Upper lobe of left lung (tissue), 6 donors: ENCODE data around the gene MORN4. TPM values are rescaled to one million over a fixed set of nuclear protein-coding genes. Genes with fewer than 3 reads are reported as not detected.

Experiments
- ATAC-seq, 2 donors: fragments of 200-7000 bp; cut with Tn5 transposase; one replicate each; pipeline ENCODE4 v1.9.1; 2022; ENCODE audit warnings: mild to moderate bottlenecking in 2 of 2, moderate library complexity in 2 of 2; ENCODE audit not compliant: low FRiP score in 2 of 2
- DNase-seq, 2 donors: peaks; one replicate each; pipeline ENCODE4 v3.0.0-alpha.2; 2019 to 2020
- H3K27ac ChIP-seq, 4 donors: fragments of 200-600 bp; sonication (generic); one replicate each; pipeline ENCODE4 v1.5.1; 2016 to 2019
- H3K27me3 ChIP-seq, 4 donors: fragments of 200-600 bp; sonication (generic); one replicate each; pipeline ENCODE4 v1.5.1; 2017 to 2019
- H3K36me3 ChIP-seq, 4 donors: fragments of 200-600 bp; sonication (generic); one replicate each; pipeline ENCODE4 v1.5.1; 2016 to 2019
- H3K4me1 ChIP-seq, 4 donors: fragments of 200-600 bp; sonication (generic); one replicate each; pipeline ENCODE4 v1.5.1; 2018 to 2019
- H3K4me3 ChIP-seq, 4 donors: fragments of 200-600 bp; sonication (generic); one replicate each; pipeline ENCODE4 v1.5.1; 2017 to 2019; ENCODE audit warnings: mild to moderate bottlenecking in 2 of 4, moderate library complexity in 1 of 4
- H3K9me3 ChIP-seq, 4 donors: fragments of 200-600 bp; sonication (generic); one replicate each; pipeline ENCODE4 v1.5.1; 2018 to 2019
- EP300 ChIP-seq, 4 donors: sonication (generic); formaldehyde crosslinking; IDR thresholded peaks; one replicate each; pipeline ENCODE4 v1.5.1; 2017; ENCODE audit warnings: antibody characterized with exemption in 4 of 4, control low read depth in 2 of 4
- POLR2A ChIP-seq, 4 donors: fragments of 450-650 bp; IDR thresholded peaks; one replicate each; pipeline ENCODE4 v1.5.1; 2016 to 2017; ENCODE audit warnings: antibody characterized with exemption in 4 of 4, mild to moderate bottlenecking in 2 of 4
- POLR2AphosphoS5 ChIP-seq, 2 donors: sonication (generic); formaldehyde crosslinking; IDR thresholded peaks; one replicate each; pipeline ENCODE4 v1.5.1; 2017; ENCODE audit warnings: antibody characterized with exemption in 2 of 2
- WGBS, 2 donors: methylation state at CpG; one replicate each; pipeline ENCODE4 v1.1.5; 2017 to 2018; 5-methylcytosine and 5-hydroxymethylcytosine counted together
- total RNA-seq, 6 donors: library from RNA; depleted of rRNA in 4 of 6; stranded (reverse); fragments of >200 nt in 4 of 6; gene quantifications; one replicate each; pipeline versions ENCODE4 v1.1.0 to v1.2.1, GENCODE V29; 2016 to 2021
- TF ChIP-seq, protein P1 (sequence below), 6 experiments: fragments of 450-650 bp in 4 of 6; fragments of 200-600 bp in 2 of 6; sonication (generic) in 2 of 6; IDR thresholded peaks; one replicate each; pipeline ENCODE4 v1.5.1; 2016 to 2019; ENCODE audit warnings: antibody characterized with exemption in 6 of 6
- donor health status: DM: no; HTN: no; CAD: no; lungs with moderate emphysema.
- donor health status: DM: no; HTN: yes; CAD: no; lungs with severe emphysema.

The MORN4 gene
- total RNA-seq, 6 donors from 2014 or later = 1.3 to 7.7 (median 3.2) TPM

DNA sequence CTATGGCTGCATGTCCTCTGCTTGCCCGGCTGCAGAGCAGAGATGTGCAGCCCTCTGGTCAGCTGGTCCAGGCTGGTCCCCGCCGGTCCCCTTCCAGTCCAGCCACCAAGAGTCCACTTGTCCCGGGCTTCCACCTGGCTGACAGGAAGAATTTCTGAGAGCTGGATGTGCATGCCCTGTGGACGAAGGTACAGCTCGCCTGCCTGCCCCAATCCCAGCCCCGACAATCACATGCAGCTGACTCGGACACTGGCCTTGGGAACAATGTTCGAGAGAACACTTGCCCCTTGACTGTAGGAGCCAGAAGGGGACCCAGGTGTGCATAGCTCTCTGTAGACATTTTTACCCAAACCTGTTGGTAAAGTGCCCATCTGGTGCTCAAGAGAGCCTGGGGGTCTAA is 41.9 kb upstream of the MORN4 start:
- Histone ChIP-seq H3K27ac (no peak overlapping the region), H3K4me1 (peaks cover 0 to 3% (median 0%) of the 10 kb centered on the region in 4 donors), H3K4me3 (no peak overlapping the region), H3K9me3 (no peaks in the 10 kb centered on the region), H3K36me3 (peaks cover 15 to 78% (median 52%) of the 10 kb centered on the region in 4 donors), H3K27me3 (no peaks in the 10 kb centered on the region)
- DNase-seq (peak in 1 of 2 donors; percentile 40), ATAC-seq (no peak)
- WGBS, 2 donors = 95 to 100% methylated on average over 4 to 9 of the region's 9 CpGs
- TF ChIP-seq POLR2AphosphoS5 (IDR thresholded peaks at IDR 0.05) (no peak), POLR2A (IDR thresholded peaks at IDR 0.05) (no peak), EP300 (IDR thresholded peaks at IDR 0.05) (no peak)
- TF ChIP-seq, protein P1, sequence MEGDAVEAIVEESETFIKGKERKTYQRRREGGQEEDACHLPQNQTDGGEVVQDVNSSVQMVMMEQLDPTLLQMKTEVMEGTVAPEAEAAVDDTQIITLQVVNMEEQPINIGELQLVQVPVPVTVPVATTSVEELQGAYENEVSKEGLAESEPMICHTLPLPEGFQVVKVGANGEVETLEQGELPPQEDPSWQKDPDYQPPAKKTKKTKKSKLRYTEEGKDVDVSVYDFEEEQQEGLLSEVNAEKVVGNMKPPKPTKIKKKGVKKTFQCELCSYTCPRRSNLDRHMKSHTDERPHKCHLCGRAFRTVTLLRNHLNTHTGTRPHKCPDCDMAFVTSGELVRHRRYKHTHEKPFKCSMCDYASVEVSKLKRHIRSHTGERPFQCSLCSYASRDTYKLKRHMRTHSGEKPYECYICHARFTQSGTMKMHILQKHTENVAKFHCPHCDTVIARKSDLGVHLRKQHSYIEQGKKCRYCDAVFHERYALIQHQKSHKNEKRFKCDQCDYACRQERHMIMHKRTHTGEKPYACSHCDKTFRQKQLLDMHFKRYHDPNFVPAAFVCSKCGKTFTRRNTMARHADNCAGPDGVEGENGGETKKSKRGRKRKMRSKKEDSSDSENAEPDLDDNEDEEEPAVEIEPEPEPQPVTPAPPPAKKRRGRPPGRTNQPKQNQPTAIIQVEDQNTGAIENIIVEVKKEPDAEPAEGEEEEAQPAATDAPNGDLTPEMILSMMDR (IDR thresholded peaks at IDR 0.05) = no peak

DNA sequence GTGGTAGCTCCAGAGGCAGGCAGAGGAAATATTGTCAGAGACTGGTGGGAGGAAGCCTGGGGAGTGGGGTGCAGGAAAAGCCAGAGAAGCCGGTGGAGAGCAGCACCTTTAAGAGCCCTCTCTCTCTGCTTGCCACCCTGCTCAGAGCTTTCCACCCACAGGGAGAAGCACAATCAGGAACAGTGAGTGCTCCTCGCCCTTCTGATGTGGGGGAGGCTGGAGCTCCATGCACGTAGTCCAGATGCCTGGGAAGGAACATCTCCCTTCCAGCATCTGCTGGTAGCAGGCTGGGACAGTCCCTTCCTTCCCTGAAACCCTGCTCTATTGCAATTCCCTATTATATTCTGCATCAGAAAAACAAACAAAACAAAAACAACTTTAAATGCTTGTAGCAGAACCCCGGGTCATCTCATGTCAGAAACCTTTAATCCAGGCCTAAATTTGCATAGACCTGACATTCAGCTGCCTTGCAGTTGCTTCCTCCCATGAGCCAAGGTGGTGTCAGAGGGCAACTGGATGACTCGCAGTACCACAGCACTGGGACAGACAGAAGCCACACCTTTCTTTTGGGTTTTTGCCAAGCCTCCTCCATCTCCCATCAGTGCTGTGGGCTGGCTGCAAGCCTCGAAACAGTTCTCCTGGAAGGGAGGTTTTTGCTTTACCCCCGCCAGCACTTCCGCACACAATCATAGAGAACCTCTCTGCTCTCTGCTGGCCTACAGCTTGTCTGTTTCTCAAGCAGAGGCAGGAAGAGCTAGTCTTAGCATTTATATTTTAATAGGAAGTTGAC is 40.6 kb upstream of the MORN4 start:
- Histone ChIP-seq H3K4me1 (peaks cover 0 to 3% (median 0%) of the 10 kb centered on the region in 4 donors), H3K9me3 (no peaks in the 10 kb centered on the region), H3K27ac (no peak overlapping the region), H3K36me3 (peaks cover 15 to 78% (median 55%) of the 10 kb centered on the region in 4 donors), H3K27me3 (no peaks in the 10 kb centered on the region), H3K4me3 (no peak overlapping the region)
- DNase-seq = no peak
- ATAC-seq = peak in 1 of 2 donors; percentile 28
- WGBS, 2 donors = 87 to 88% methylated on average over 7 to 8 of the region's 8 CpGs
- no peak for TF ChIP-seq POLR2A (IDR thresholded peaks at IDR 0.05)
- TF ChIP-seq EP300 (IDR thresholded peaks at IDR 0.05) = no peak
- TF ChIP-seq, protein P1 (IDR thresholded peaks at IDR 0.05) = no peak
- TF ChIP-seq POLR2AphosphoS5 (IDR thresholded peaks at IDR 0.05) = no peak

DNA sequence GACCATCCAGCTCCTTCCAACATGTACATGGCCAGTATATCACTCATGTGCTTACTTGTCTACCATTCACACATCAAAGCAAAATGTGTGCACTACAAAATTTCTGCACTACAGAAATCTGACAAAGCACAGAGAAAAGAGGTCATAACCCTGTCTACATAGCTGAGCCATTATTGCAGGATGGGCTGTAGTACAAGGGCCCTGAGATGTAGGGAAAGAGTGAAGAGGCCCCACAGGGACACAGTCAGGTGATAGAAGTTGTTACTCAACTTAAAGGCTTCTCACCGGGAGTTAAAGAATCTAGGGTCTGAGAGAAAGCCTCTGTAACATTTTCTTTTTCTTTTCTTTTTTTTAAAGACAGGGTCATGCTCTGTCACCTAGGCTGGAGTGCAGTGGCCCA is 36.3 kb upstream of the MORN4 start:
- TF ChIP-seq EP300 (IDR thresholded peaks at IDR 0.05) = no peak
- TF ChIP-seq, protein P1 (IDR thresholded peaks at IDR 0.05) = no peak
- TF ChIP-seq POLR2A (IDR thresholded peaks at IDR 0.05) = no peak
- no peak for TF ChIP-seq POLR2AphosphoS5 (IDR thresholded peaks at IDR 0.05)
- Histone ChIP-seq H3K27ac (no peak overlapping the region), H3K4me3 (no peak overlapping the region), H3K9me3 (no peaks in the 10 kb centered on the region), H3K36me3 (peaks cover 8 to 78% (median 52%) of the 10 kb centered on the region in 4 donors), H3K4me1 (no peaks in the 10 kb centered on the region), H3K27me3 (no peaks in the 10 kb centered on the region)
- 61 to 82% methylated on average over 1 of the region's 1 CpG for WGBS, 2 donors
- ATAC-seq = no peak
- DNase-seq = no peak

DNA sequence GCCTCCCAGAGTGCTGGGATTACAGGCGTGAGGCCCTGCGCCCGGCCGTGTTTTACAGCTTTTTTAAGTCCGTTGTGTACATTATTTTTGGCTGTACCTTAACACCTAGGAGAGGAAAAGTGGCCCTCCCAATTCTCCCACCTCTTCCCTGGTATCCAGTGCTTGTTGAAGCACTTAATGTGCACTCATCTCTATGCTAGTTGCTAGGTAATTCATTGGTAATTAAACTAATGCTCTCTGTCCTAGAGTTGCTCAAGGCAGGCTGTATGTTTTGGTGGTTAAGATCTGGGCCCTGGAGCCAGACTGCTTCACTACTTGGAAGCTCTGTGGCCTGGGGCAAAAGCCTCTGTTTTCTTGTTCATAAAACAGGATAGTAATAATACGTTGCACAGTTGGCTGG is 34.2 kb upstream of the MORN4 start:
- DNase-seq = peak in 1 of 2 donors; percentile 30
- H3K36me3 ChIP-seq = peaks cover 7 to 80% (median 45%) of the 10 kb centered on the region in 4 donors
- no peaks in the 10 kb centered on the region for H3K9me3 ChIP-seq
- H3K4me3 ChIP-seq = no peak overlapping the region
- no peaks in the 10 kb centered on the region for H3K27me3 ChIP-seq
- WGBS, 2 donors = 81 to 84% methylated on average over 6 of the region's 6 CpGs
- no peak overlapping the region for H3K27ac ChIP-seq
- no peak for ATAC-seq
- no peaks in the 10 kb centered on the region for H3K4me1 ChIP-seq
- no peak for TF ChIP-seq POLR2A (IDR thresholded peaks at IDR 0.05)
- TF ChIP-seq POLR2AphosphoS5 (IDR thresholded peaks at IDR 0.05) = no peak
- TF ChIP-seq EP300 (IDR thresholded peaks at IDR 0.05) = no peak
- TF ChIP-seq, protein P1 (IDR thresholded peaks at IDR 0.05) = no peak
